GM15510 (cell line): ENCODE measurements around the gene CLDN15.

ENCODE experiments used
- POLR2A ChIP-seq: IDR thresholded peaks from 3 replicates; pipeline ENCODE4 v1.6.1; 2011; ENCODE audit warnings: borderline replicate concordance; ENCODE audit not compliant: insufficient read length; ENCODE audit errors: extremely low read depth

Gene CLDN15

GRCh38 chr7:101185258-101185839 lies 52.3 kb downstream of the CLDN15 start:
- no peak for TF ChIP-seq POLR2A
